ENCODE data around the gene CSPG4. TPM values are rescaled to one million over a fixed set of nuclear protein-coding genes. Genes with fewer than 3 reads are reported as not detected.

CSPG4 gene
- total and polyA plus RNA-seq, 2 of the 13 experiments (the other 11 are each of a cell fraction or from before 2014, with no cell fraction given), result 0.01 to 0.04 TPM

- TF ChIP-seq KLF12 (CRISPR knock-in tag; IDR thresholded peaks at IDR 0.05; ENCODE audit: borderline replicate concordance) (peak; percentile 90; the same call in 1 of the 2 replicates), GRHL1 (CRISPR knock-in tag; conservative IDR thresholded peaks at IDR 0.05) (no peak), ZNF230 (CRISPR knock-in tag; IDR thresholded peaks at IDR 0.05) (peak; percentile 58; the same call in 1 of the 2 replicates), U2AF1 (optimal IDR thresholded peaks at IDR 0.05; ENCODE audit: low read depth, low read length) (peak; percentile 75), ZNF431 (CRISPR knock-in tag; IDR thresholded peaks at IDR 0.05; ENCODE audit: borderline replicate concordance, low read depth) (0 out of 2 replicates have a peak, but pooled peaks have one; percentile 13), ZNF317 (CRISPR knock-in tag; IDR thresholded peaks at IDR 0.05) (peak; percentile 77), MAX (IDR thresholded peaks at IDR 0.05) (0 out of 2 replicates have a peak, but pooled peaks have one; percentile 43), MAZ (IDR thresholded peaks at IDR 0.05; ENCODE audit: borderline replicate concordance, low read depth, low read length) (peak; percentile 68), MAZ (CRISPR knock-in tag; IDR thresholded peaks at IDR 0.05; ENCODE audit: low read depth) (peak; percentile 73), TCF12 (IDR thresholded peaks at IDR 0.05) (no peak), TCF12 (CRISPR knock-in tag; IDR thresholded peaks at IDR 0.05) (0 out of 2 replicates have a peak, but pooled peaks have one; percentile 39), SYNCRIP (IDR thresholded peaks at IDR 0.05; ENCODE audit: insufficient read depth, low read depth, low read length) (no peak), KDM3A (CRISPR knock-in tag; IDR thresholded peaks at IDR 0.05; ENCODE audit: low read depth) (peak; percentile 92), CBX5 (CRISPR knock-in tag; IDR thresholded peaks at IDR 0.05; ENCODE audit: borderline replicate concordance) (peak; percentile 74; the same call in 1 of the 2 replicates), KDM1A (CRISPR knock-in tag; IDR thresholded peaks at IDR 0.05) (peak; percentile 34; the same call in 1 of the 2 replicates), ZNF724P (CRISPR knock-in tag; IDR thresholded peaks at IDR 0.05; ENCODE audit: borderline replicate concordance) (no peak; the same call in 1 of the 2 replicates), ATRX (CRISPR knock-in tag; IDR thresholded peaks at IDR 0.05; ENCODE audit: borderline replicate concordance) (no peak), RELA (CRISPR knock-in tag; IDR thresholded peaks at IDR 0.05) (peak; percentile 38; the same call in 1 of the 2 replicates), ZFP36L1 (CRISPR knock-in tag; IDR thresholded peaks at IDR 0.05) (0 out of 2 replicates have a peak, but pooled peaks have one; percentile 67), ZFP62 (CRISPR knock-in tag; IDR thresholded peaks at IDR 0.05) (no peak), TBX2 (CRISPR knock-in tag; IDR thresholded peaks at IDR 0.05; ENCODE audit: borderline replicate concordance) (peak; percentile 90), ZNF781 (CRISPR knock-in tag; IDR thresholded peaks at IDR 0.05; ENCODE audit: borderline replicate concordance, not compliant biosample characterization) (no peak), ELK4 (CRISPR knock-in tag; IDR thresholded peaks at IDR 0.05; ENCODE audit: borderline replicate concordance) (no peak), NFYC (CRISPR knock-in tag; IDR thresholded peaks at IDR 0.05) (peak; percentile 31; the same call in 1 of the 2 replicates)
- TF ChIP-seq, protein P1, sequence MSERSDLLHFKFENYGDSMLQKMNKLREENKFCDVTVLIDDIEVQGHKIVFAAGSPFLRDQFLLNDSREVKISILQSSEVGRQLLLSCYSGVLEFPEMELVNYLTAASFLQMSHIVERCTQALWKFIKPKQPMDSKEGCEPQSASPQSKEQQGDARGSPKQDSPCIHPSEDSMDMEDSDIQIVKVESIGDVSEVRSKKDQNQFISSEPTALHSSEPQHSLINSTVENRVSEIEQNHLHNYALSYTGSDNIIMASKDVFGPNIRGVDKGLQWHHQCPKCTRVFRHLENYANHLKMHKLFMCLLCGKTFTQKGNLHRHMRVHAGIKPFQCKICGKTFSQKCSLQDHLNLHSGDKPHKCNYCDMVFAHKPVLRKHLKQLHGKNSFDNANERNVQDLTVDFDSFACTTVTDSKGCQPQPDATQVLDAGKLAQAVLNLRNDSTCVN (CRISPR knock-in tag; IDR thresholded peaks at IDR 0.05; ENCODE audit: borderline replicate concordance), result peak; percentile 64; the same call in 1 of the 2 replicates
Measured at GRCh38 chr15:75625542-75626347, 86.9 kb downstream of the CSPG4 start, which contains the start of gene SNUPN (continued).

Measured in HepG2 (cell line).